H1 (cell line): ENCODE measurements around the gene ARMC7. TPM values are rescaled to one million over a fixed set of nuclear protein-coding genes. Genes with fewer than 3 reads are reported as not detected.

Experiments used
- CTCF ChIA-PET: fragments of 300-600 bp; sonication (Branson Sonifier 250); formaldehyde crosslinking; loops from one replicate; lab custom pipeline; 2021; ENCODE audit not compliant: partially characterized antibody; lab: Charles Lee
- POLR2A ChIA-PET: fragments of 300-600 bp; sonication (Branson Sonifier 250); formaldehyde crosslinking; loops from one replicate; lab custom pipeline; 2021; ENCODE audit warnings: inconsistent platforms; ENCODE audit not compliant: partially characterized antibody; lab: Charles Lee
- DNase-seq, 2 experiments: peaks; one replicate each; pipeline versions ENCODE4 v3.0.0 to v3.0.0-alpha.2; 2010 to 2022; ENCODE audit warnings: low spot score in 2 of 2, low read depth in 1 of 2, mixed read lengths in 1 of 2
- FAIRE-seq: peaks from 2 replicates; lab custom pipeline; 2011; peaks lifted over from hg19 to GRCh38; lab: Jason Lieb, UNC
- H2AFZ ChIP-seq: 2 replicates; pipeline ENCODE4 v1.8.1; 2012; ENCODE audit warnings: low read length, inconsistent platforms
- H2AK5ac ChIP-seq: 2 replicates; pipeline ENCODE4 v1.6.1; 2013; ENCODE audit warnings: low read depth, low read length
- H2BK120ac ChIP-seq: replicated peaks from 2 replicates; pipeline ENCODE3; 2013; ENCODE audit warnings: low read depth, low read length, inconsistent platforms
- H2BK12ac ChIP-seq: 2 replicates; pipeline ENCODE4 v1.6.1; 2013; ENCODE audit warnings: low read depth, low read length
- H2BK15ac ChIP-seq: 2 replicates; pipeline ENCODE4 v1.6.1; 2013; ENCODE audit warnings: low read length
- H2BK20ac ChIP-seq: 2 replicates; pipeline ENCODE4 v1.6.1; 2013; ENCODE audit warnings: low read length
- H2BK5ac ChIP-seq: 2 replicates; pipeline ENCODE4 v1.6.1; 2013; ENCODE audit warnings: low read depth, low read length
- H3K14ac ChIP-seq: 2 replicates; pipeline ENCODE4 v1.6.1; 2013; ENCODE audit warnings: inconsistent platforms; ENCODE audit not compliant: insufficient read length
- H3K18ac ChIP-seq: 2 replicates; pipeline ENCODE4 v1.6.1; 2013; ENCODE audit warnings: low read length; ENCODE audit errors: extremely low read depth
- H3K23ac ChIP-seq: 2 replicates; pipeline ENCODE4 v1.6.1; 2013; ENCODE audit warnings: inconsistent platforms; ENCODE audit not compliant: insufficient read length
- H3K23me2 ChIP-seq: 2 replicates; pipeline ENCODE4 v1.6.1; 2013; ENCODE audit warnings: low read depth, low read length
- H3K27ac ChIP-seq: 2 replicates; pipeline ENCODE4 v1.6.1; 2011; ENCODE audit warnings: low read depth, low read length, inconsistent platforms
- H3K27me3 ChIP-seq, 4 experiments: replicated peaks in 1 of 4; 1 replicate in 1 of 4; 2 replicates in 3 of 4; pipeline versions ENCODE4 v1.6.1 to v1.8.1; 2011 to 2013; ENCODE audit warnings: low read length in 3 of 4, mild to moderate bottlenecking in 3 of 4, inconsistent platforms in 2 of 4, mixed read lengths in 2 of 4, moderate library complexity in 1 of 4; ENCODE audit not compliant: control insufficient read depth in 3 of 4, insufficient read depth in 3 of 4; ENCODE audit errors: extremely low read depth in 1 of 4
- H3K36me3 ChIP-seq, 4 experiments: 2 replicates each; pipeline versions ENCODE4 v1.6.1 to v1.8.1; 2011 to 2013; ENCODE audit warnings: mild to moderate bottlenecking in 4 of 4, low read length in 3 of 4, moderate library complexity in 2 of 4, control low read depth in 1 of 4, inconsistent platforms in 1 of 4; ENCODE audit not compliant: insufficient read depth in 4 of 4, control insufficient read depth in 2 of 4
- H3K4ac ChIP-seq: replicated peaks from 2 replicates; pipeline ENCODE3; 2013; ENCODE audit warnings: low read length, low read depth, mixed read lengths, inconsistent platforms; ENCODE audit not compliant: insufficient read length
- H3K4me1 ChIP-seq, 4 experiments: replicated peaks in 1 of 4; 1 replicate in 1 of 4; 2 replicates in 3 of 4; pipeline versions ENCODE4 v1.6.1 to v1.8.1; 2011 to 2013; ENCODE audit warnings: low read length in 3 of 4, inconsistent platforms in 2 of 4, mixed read lengths in 1 of 4; ENCODE audit not compliant: insufficient read depth in 4 of 4, control insufficient read depth in 3 of 4
- H3K4me2 ChIP-seq, 2 experiments: 2 replicates each; pipeline versions ENCODE4 v1.6.1 to v1.8.1; 2011 to 2013; ENCODE audit warnings: low read depth in 2 of 2, low read length in 2 of 2, control low read depth in 1 of 2, inconsistent platforms in 1 of 2, mild to moderate bottlenecking in 1 of 2; ENCODE audit not compliant: insufficient read depth in 1 of 2
- H3K4me3 ChIP-seq, 4 experiments: fragments of 200-600, 300-600 bp in 1 of 4; sonication (generic), shearing (Covaris generic), sonication (Bioruptor Twin) in 1 of 4; 2 replicates each; pipeline versions ENCODE4 v1.5.1 to v1.8.1; 2011 to 2016; ENCODE audit warnings: low read length in 4 of 4, low read depth in 3 of 4, control low read depth in 2 of 4, inconsistent platforms in 2 of 4, mild to moderate bottlenecking in 2 of 4, mixed read lengths in 1 of 4, moderate library complexity in 1 of 4; ENCODE audit not compliant: insufficient read depth in 2 of 4; ENCODE audit errors: extremely low read depth in 1 of 4
- H3K56ac ChIP-seq: replicated peaks from 2 replicates; pipeline ENCODE3; 2013; ENCODE audit warnings: low read depth, mild to moderate bottlenecking, mixed read lengths, low read length, inconsistent platforms; ENCODE audit not compliant: insufficient read length
- H3K79me1 ChIP-seq: 2 replicates; pipeline ENCODE4 v1.6.1; 2013; ENCODE audit warnings: low read depth, low read length, control low read depth
- H3K79me2 ChIP-seq, 2 experiments: 2 replicates each; pipeline versions ENCODE4 v1.6.1 to v1.8.1; 2012 to 2013; ENCODE audit warnings: low read length in 2 of 2, mild to moderate bottlenecking in 2 of 2, inconsistent platforms in 1 of 2; ENCODE audit not compliant: insufficient read depth in 2 of 2, control insufficient read depth in 1 of 2
- H3K9ac ChIP-seq, 4 experiments: replicated peaks in 1 of 4; 1 replicate in 1 of 4; 2 replicates in 3 of 4; pipeline versions ENCODE4 v1.6.1 to v1.8.1; 2011 to 2013; ENCODE audit warnings: low read depth in 3 of 4, low read length in 3 of 4, control low read depth in 2 of 4, mild to moderate bottlenecking in 2 of 4, moderate library complexity in 2 of 4, inconsistent platforms in 1 of 4; ENCODE audit errors: extremely low read depth in 1 of 4
- H3K9me3 ChIP-seq, 2 experiments: 2 replicates each; pipeline versions ENCODE4 v1.6.1 to v1.8.1; 2012 to 2013; ENCODE audit warnings: mild to moderate bottlenecking in 2 of 2, moderate library complexity in 2 of 2, control low read depth in 1 of 2, inconsistent platforms in 1 of 2, low read depth in 1 of 2, low read length in 1 of 2, mixed read lengths in 1 of 2; ENCODE audit not compliant: insufficient read depth in 2 of 2
- H4K20me1 ChIP-seq, 2 experiments: replicated peaks in 1 of 2; 2 replicates each; pipeline versions ENCODE3 to v1.8.1; 2011 to 2013; ENCODE audit warnings: inconsistent platforms in 2 of 2, low read length in 2 of 2, mild to moderate bottlenecking in 1 of 2; ENCODE audit not compliant: insufficient read depth in 2 of 2, control insufficient read depth in 1 of 2
- H4K5ac ChIP-seq: 2 replicates; pipeline ENCODE4 v1.6.1; 2013; ENCODE audit warnings: low read length, low read depth, mixed read lengths, inconsistent platforms; ENCODE audit not compliant: insufficient read length
- H4K8ac ChIP-seq: 2 replicates; pipeline ENCODE4 v1.8.0; 2013; ENCODE audit warnings: mild to moderate bottlenecking, moderate library complexity, low read length, inconsistent platforms; ENCODE audit not compliant: insufficient read depth; ENCODE audit errors: extremely low read depth
- H4K91ac ChIP-seq: replicated peaks from 2 replicates; pipeline ENCODE3; 2013; ENCODE audit warnings: low read length, mixed read lengths, inconsistent platforms; ENCODE audit not compliant: insufficient read length
- CREB1 ChIP-seq: IDR thresholded peaks from 2 replicates; pipeline ENCODE4 v1.6.1; 2012; ENCODE audit warnings: inconsistent platforms
- CTCF ChIP-seq, 3 experiments: IDR thresholded peaks; 1 replicate in 2 of 3; 2 replicates in 1 of 3; pipeline versions ENCODE4 v1.5.1 to v1.6.1; 2011; ENCODE audit warnings: low read length in 3 of 3, mild to moderate bottlenecking in 3 of 3, inconsistent platforms in 2 of 3, low read depth in 1 of 3, moderate library complexity in 1 of 3; ENCODE audit not compliant: insufficient read depth in 1 of 3; ENCODE audit errors: control extremely low read depth in 1 of 3
- KDM1A ChIP-seq: fragments of 200-600, 300-600 bp; sonication (generic); IDR thresholded peaks from 2 replicates; pipeline ENCODE4 v1.7.1; 2016; ENCODE audit warnings: mild to moderate bottlenecking, low read length, borderline replicate concordance
- TAF7 ChIP-seq: optimal IDR thresholded peaks from 2 replicates; pipeline ENCODE3; 2011; ENCODE audit warnings: low read depth, mild to moderate bottlenecking, inconsistent platforms, low read length, moderate library complexity, borderline replicate concordance
- whole genome bisulfite sequencing, 2 experiments: shearing (Covaris generic) in 1 of 2; methylation state at CpG; one replicate each; pipeline versions ENCODE4 v1.1.6 to v1.1.7; 2013 to 2015; ENCODE audit warnings: low lambda C conversion rate in 2 of 2, mixed read lengths in 2 of 2, inconsistent platforms in 1 of 2, low coverage in 1 of 2, missing lambda C conversion rate in 1 of 2; ENCODE audit not compliant: insufficient replicate concordance in 2 of 2, insufficient coverage in 1 of 2, insufficient read length in 1 of 2; ENCODE audit errors: extremely low coverage in 1 of 2, missing lambda C conversion rate in 1 of 2; 5-methylcytosine and 5-hydroxymethylcytosine counted together
- polyA plus RNA-seq, 7 experiments: library from polyadenylated mRNA; depleted of rRNA in 3 of 7; stranded (reverse) in 5 of 7; unstranded in 2 of 7; fragments of >200 nt in 5 of 7; fragments of 200-250 nt in 2 of 7; gene quantifications; 1 replicate in 5 of 7; 2 replicates in 1 of 7; 4 replicates in 1 of 7; pipeline versions ENCODE4 v1.2.1 to v1.2.3, GENCODE V29; 2011 to 2013; ENCODE audit warnings: missing spikeins in 2 of 7, mixed read lengths in 2 of 7
- total RNA-seq: library from RNA; stranded (reverse); fragmentation: NEBNext Ultra II Directional; extraction: Animal tissue kit (Norgen Biotek cat#: 25700); gene quantifications from 2 replicates; pipeline ENCODE4 v1.2.1, GENCODE V29; 2021

Gene ARMC7
- total and polyA plus RNA-seq, 2 of the 8 experiments (the other 6 are each of a cell fraction or from before 2014, with no cell fraction given) = 9.8 to 13.6 TPM

GRCh38 chr17:75073618-75074047 is 36.1 kb upstream of the ARMC7 start:
- H2BK15ac ChIP-seq = no peak overlapping the region
- no peaks in the 10 kb centered on the region for H3K79me1 ChIP-seq
- no peak overlapping the region for H3K4ac ChIP-seq
- H3K4me3 ChIP-seq = no peak overlapping the region
- no peak overlapping the region for H3K56ac ChIP-seq
- no peak overlapping the region for H3K4me2 ChIP-seq
- DNase-seq = no peak
- no peak overlapping the region for H4K5ac ChIP-seq
- no peak overlapping the region for H2BK20ac ChIP-seq
- CTCF ChIA-PET = interaction anchor here (0.7 to 7.3 kb wide), 11 partner anchors 10 to 635 kb away, joined by 3 to 64 read pairs (median 6); partner anchors contain the start of gene SLC16A5
- H2BK12ac ChIP-seq = no peak overlapping the region
- no peak overlapping the region for H3K18ac ChIP-seq
- H4K20me1 ChIP-seq = no peaks in the 10 kb centered on the region
- H2AFZ ChIP-seq = no peak overlapping the region
- no peak overlapping the region for H2BK120ac ChIP-seq
- H3K27ac ChIP-seq = no peak overlapping the region
- no peak overlapping the region for H3K9ac ChIP-seq
- no peak for FAIRE-seq
- no peak overlapping the region for H3K23ac ChIP-seq
- WGBS, 2 experiments = 97% methylated on average over 5 of the region's 5 CpGs; no CpG with 5 or more reads in 1 of the 2 experiments
- no peak overlapping the region for H4K91ac ChIP-seq
- no peaks in the 10 kb centered on the region for H3K79me2 ChIP-seq
- peaks cover 0 to 13% (median 5%) of the 10 kb centered on the region in 4 experiments; a peak in 4 of 7 replicates for H3K4me1 ChIP-seq
- no peak overlapping the region for H4K8ac ChIP-seq
- no peaks in the 10 kb centered on the region for H3K23me2 ChIP-seq
- H2BK5ac ChIP-seq = no peak overlapping the region
- no peaks in the 10 kb centered on the region for H3K36me3 ChIP-seq
- H2AK5ac ChIP-seq = no peak overlapping the region
- no peak overlapping the region for H3K14ac ChIP-seq
- POLR2A ChIA-PET = interaction anchor here (0.7 to 2.0 kb wide), 5 partner anchors 12 to 81 kb away, joined by 3 to 6 read pairs (median 3); partner anchors contain the start of genes JPT1 and SLC16A5
- H3K9me3 ChIP-seq = no peaks in the 10 kb centered on the region
- no peaks in the 10 kb centered on the region for H3K27me3 ChIP-seq
- TF ChIP-seq TAF7 = no peak
- no peak for TF ChIP-seq KDM1A
- TF ChIP-seq CREB1 = no peak
- no peak for TF ChIP-seq CTCF (IDR thresholded peaks at IDR 0.05; ENCODE audit: control extremely low read depth in 1 of 3, insufficient read depth in 1 of 3, low read depth in 1 of 3, low read length in 3 of 3)
